ENCODE results near the gene IL17RD. TPM values are rescaled to one million over a fixed set of nuclear protein-coding genes. Genes with fewer than 3 reads are reported as not detected.

The IL17RD gene
- total RNA-seq, 1 donor from 2014 or later: 26.1 TPM

DNA sequence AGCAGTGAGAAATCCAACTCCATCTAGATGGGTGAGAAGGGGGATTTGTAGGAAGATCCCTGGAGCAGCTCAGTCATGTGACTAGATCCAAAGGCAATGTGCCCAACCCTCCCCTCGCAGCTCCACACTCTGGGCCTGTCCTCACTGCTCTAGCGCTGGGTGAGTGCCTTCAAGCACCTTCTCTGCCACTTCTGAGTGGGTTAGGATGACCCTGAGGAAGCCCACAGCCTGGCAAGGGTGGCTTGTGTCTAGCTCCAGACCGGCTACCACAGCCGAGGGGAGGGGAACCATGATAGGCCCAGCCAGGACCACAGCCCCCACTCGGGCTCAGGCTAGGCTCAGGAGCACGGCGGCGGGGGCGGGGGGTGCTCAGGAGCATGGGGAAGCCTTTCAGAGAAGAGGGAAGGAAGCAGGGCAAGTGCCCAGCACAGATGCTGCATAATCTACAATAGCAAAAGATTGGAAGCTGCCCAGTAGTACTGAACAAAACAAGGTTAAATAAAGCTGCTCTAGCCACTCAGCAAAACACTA is 103.0 kb downstream of the IL17RD start:
- H4K20me1 ChIP-seq (ENCODE audit: low read depth): no peaks in the 10 kb centered on the region
- H3K9ac ChIP-seq: no peak overlapping the region
- H3K27ac ChIP-seq: no peak overlapping the region
- H3K27ac Mint-ChIP-seq: peak overlapping the region; percentile 57
- TF ChIP-seq EZH2 (IDR thresholded peaks at IDR 0.05) (no peak), EZH2phosphoT487 (IDR thresholded peaks at IDR 0.05) (no peak)
- H3K4me2 ChIP-seq: no peak overlapping the region
- no peak overlapping the region for H3K4me3 Mint-ChIP-seq
- H3K4me1 ChIP-seq: peaks cover 13% of the 10 kb centered on the region
- peaks cover 7% of the 10 kb centered on the region for H3F3A ChIP-seq (ENCODE audit: low read depth)
- no peak overlapping the region for H3K4me3 ChIP-seq
- H3K79me2 ChIP-seq (ENCODE audit: low read depth): no peaks in the 10 kb centered on the region
- peak; percentile 22 for DNase-seq (ENCODE audit: low spot score)
- H2AFZ ChIP-seq (replicated peaks): peak overlapping the region; percentile 96
- no peaks in the 10 kb centered on the region for H3K27me3 Mint-ChIP-seq (ENCODE audit: insufficient read depth, low read depth)
- H3K36me3 ChIP-seq: no peaks in the 10 kb centered on the region
- no peaks in the 10 kb centered on the region for H3K9me3 Mint-ChIP-seq
- H3K9me3 ChIP-seq (ENCODE audit: low read depth): no peaks in the 10 kb centered on the region
- H3K4me1 Mint-ChIP-seq: peaks cover 45% of the 10 kb centered on the region
- no peaks in the 10 kb centered on the region for H3K36me3 Mint-ChIP-seq
- no peaks in the 10 kb centered on the region for H3K27me3 ChIP-seq

DNA sequence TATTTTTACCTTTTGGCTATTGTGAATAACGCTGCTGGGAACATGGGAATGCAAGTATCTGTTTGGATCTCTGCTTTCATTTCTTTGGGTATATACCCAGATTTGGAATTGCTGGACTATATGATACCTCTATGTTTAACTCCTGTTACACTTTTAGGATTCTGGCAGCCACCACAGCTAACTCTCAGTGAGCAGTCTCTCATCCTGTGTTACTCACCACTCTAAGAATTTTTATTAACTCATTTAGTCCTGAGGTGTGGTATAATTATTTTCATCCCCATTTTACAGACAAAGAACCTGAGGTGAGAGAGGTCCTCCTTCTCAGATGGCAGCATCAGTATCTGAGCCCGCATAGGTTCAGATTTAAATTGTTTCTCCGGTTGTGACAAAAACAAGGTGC is 103.6 kb downstream of the IL17RD start:
- Histone ChIP-seq H3K79me2 (ENCODE audit: low read depth) (no peaks in the 10 kb centered on the region), H3K36me3 (no peaks in the 10 kb centered on the region), H3K4me2 (no peak overlapping the region), H3K4me1 (peaks cover 13% of the 10 kb centered on the region), H3K27ac (no peak overlapping the region), H2AFZ (replicated peaks) (peak overlapping the region; percentile 96), H3K9ac (no peak overlapping the region), H3K9me3 (ENCODE audit: low read depth) (no peaks in the 10 kb centered on the region), H3K27me3 (no peaks in the 10 kb centered on the region), H3F3A (ENCODE audit: low read depth) (peaks cover 7% of the 10 kb centered on the region), H3K4me3 (no peak overlapping the region), H4K20me1 (ENCODE audit: low read depth) (no peaks in the 10 kb centered on the region)
- no peaks in the 10 kb centered on the region for H3K36me3 Mint-ChIP-seq
- H3K9me3 Mint-ChIP-seq: no peaks in the 10 kb centered on the region
- no peak for DNase-seq (ENCODE audit: low spot score)
- H3K4me3 Mint-ChIP-seq: no peak overlapping the region
- peak overlapping the region; percentile 57 for H3K27ac Mint-ChIP-seq
- peaks cover 42% of the 10 kb centered on the region for H3K4me1 Mint-ChIP-seq
- TF ChIP-seq EZH2phosphoT487 (IDR thresholded peaks at IDR 0.05) (no peak), CTCF (IDR thresholded peaks at IDR 0.05) (no peak), EZH2 (IDR thresholded peaks at IDR 0.05) (no peak)
- H3K27me3 Mint-ChIP-seq (ENCODE audit: insufficient read depth, low read depth): no peaks in the 10 kb centered on the region

DNA sequence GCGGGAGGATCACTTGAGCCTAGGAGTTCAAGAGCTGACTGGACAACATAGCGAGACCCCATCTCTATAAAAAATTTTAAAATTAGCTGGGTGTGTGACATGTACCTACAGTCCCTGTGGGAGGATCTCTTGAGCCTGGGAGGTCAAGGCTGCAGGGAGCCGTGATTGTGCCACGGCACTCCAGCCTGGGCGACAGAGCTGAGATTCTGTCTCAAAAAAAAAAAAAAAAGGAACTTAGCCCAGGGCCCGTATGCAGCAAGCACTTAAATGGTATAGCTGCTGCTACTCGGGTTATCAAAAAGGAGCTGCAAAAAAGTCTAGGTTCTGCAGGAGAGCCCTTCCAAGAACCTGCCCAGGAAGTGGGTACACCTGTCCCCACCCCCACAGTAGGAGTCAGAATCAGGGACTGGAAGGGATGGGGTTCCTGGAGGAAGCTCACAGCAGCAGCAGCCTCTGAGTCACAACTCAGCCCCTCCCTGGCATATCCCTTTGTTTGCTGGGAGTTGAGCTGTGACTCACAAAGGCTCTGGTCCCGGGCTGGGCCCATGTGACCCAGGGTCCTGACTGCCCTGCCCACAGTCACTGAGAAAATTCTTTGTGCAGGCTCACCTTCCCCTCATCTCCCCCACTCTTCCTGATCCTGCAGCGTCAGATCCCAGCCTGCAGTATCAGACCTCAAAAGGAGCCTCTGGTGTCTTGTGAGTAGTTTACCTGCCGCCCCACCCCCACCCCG is 104.9 kb downstream of the IL17RD start, which contains the start of gene SPATA12:
Gene SPATA12 (plus strand): TSS at position 576 of the 733 bp plus-strand sequence. CDS start 13,031 bp downstream, outside the sequence.
- no peaks in the 10 kb centered on the region for H3K9me3 ChIP-seq (ENCODE audit: low read depth)
- peaks cover 13% of the 10 kb centered on the region for H3K4me1 ChIP-seq
- peaks cover 7% of the 10 kb centered on the region for H3F3A ChIP-seq (ENCODE audit: low read depth)
- no peaks in the 10 kb centered on the region for H3K79me2 ChIP-seq (ENCODE audit: low read depth)
- no peak for TF ChIP-seq CTCF (IDR thresholded peaks at IDR 0.05)
- TF ChIP-seq EZH2phosphoT487 (IDR thresholded peaks at IDR 0.05): no peak
- TF ChIP-seq EZH2 (IDR thresholded peaks at IDR 0.05): no peak
- no peaks in the 10 kb centered on the region for H3K9me3 Mint-ChIP-seq
- peaks cover 4% of the 10 kb centered on the region for H3K36me3 Mint-ChIP-seq
- peak within 1 kb of the TSS; percentile 76 for H3K27ac Mint-ChIP-seq
- H3K4me3 ChIP-seq: no peak within 1 kb of the TSS
- no peaks in the 10 kb centered on the region for H4K20me1 ChIP-seq (ENCODE audit: low read depth)
- DNase-seq (ENCODE audit: low spot score): peak; percentile 72
- H3K4me2 ChIP-seq: peak within 1 kb of the TSS; percentile 5
- peaks cover 3% of the 10 kb centered on the region for H3K27me3 Mint-ChIP-seq (ENCODE audit: insufficient read depth, low read depth)
- H3K27ac ChIP-seq: no peak within 1 kb of the TSS
- no peak within 1 kb of the TSS for H3K9ac ChIP-seq
- H3K27me3 ChIP-seq: no peaks in the 10 kb centered on the region
- peak within 1 kb of the TSS; percentile 62 for H3K4me3 Mint-ChIP-seq
- peaks cover 36% of the 10 kb centered on the region for H3K4me1 Mint-ChIP-seq
- peak within 1 kb of the TSS; percentile 15 for H2AFZ ChIP-seq (replicated peaks)
- no peaks in the 10 kb centered on the region for H3K36me3 ChIP-seq

GRCh38 chr3:57059411-57059810 is 105.7 kb downstream of the IL17RD start:
- H3K4me1 Mint-ChIP-seq: peaks cover 32% of the 10 kb centered on the region
- H3K4me3 Mint-ChIP-seq: no peak overlapping the region

More at GRCh38 chr3:57059411-57059810, 105.7 kb downstream of the IL17RD start:
- Histone ChIP-seq H3K27ac (no peak overlapping the region), H3K4me2 (no peak overlapping the region), H3K36me3 (no peaks in the 10 kb centered on the region), H3K4me3 (no peak overlapping the region), H3K27me3 (no peaks in the 10 kb centered on the region), H3K4me1 (peaks cover 13% of the 10 kb centered on the region), H4K20me1 (ENCODE audit: low read depth) (no peaks in the 10 kb centered on the region), H2AFZ (replicated peaks) (no peak overlapping the region), H3K9me3 (ENCODE audit: low read depth) (no peaks in the 10 kb centered on the region), H3K79me2 (ENCODE audit: low read depth) (no peaks in the 10 kb centered on the region), H3K9ac (no peak overlapping the region), H3F3A (ENCODE audit: low read depth) (peaks cover 7% of the 10 kb centered on the region)
- TF ChIP-seq EZH2 (IDR thresholded peaks at IDR 0.05) (no peak), EZH2phosphoT487 (IDR thresholded peaks at IDR 0.05) (no peak), CTCF (IDR thresholded peaks at IDR 0.05) (no peak)
- Mint-ChIP-seq H3K27ac (no peak overlapping the region), H3K36me3 (peaks cover 4% of the 10 kb centered on the region), H3K27me3 (ENCODE audit: insufficient read depth, low read depth) (peaks cover 3% of the 10 kb centered on the region), H3K9me3 (no peaks in the 10 kb centered on the region)
- DNase-seq (ENCODE audit: low spot score): no peak
